ENCODE measurements around the gene WDR17. TPM values are rescaled to one million over a fixed set of nuclear protein-coding genes. Genes with fewer than 3 reads are reported as not detected.

Gene WDR17
- total and polyA plus RNA-seq, 5 experiments from 2014 or later: 0.22 to 1.5 (median 0.53) TPM

Other genes with a start within 250 kb of the WDR17 start
- gene SPATA4, start 129.7 kb downstream of the WDR17 start, total RNA-seq: not detected
- not detected for gene SPATA4, start 129.7 kb downstream of the WDR17 start, polyA plus RNA-seq
- not detected for gene ASB5, start 203.4 kb downstream of the WDR17 start, total RNA-seq
- not detected for gene ASB5, start 203.4 kb downstream of the WDR17 start, polyA plus RNA-seq